GM18517 (cell line): ENCODE measurements around the gene MED9.

Source experiments
- ATAC-seq: cut with Tn5 transposase; IDR thresholded peaks from one replicate; pipeline ENCODE4 v1.9.1; 2021; ENCODE audit warnings: mild to moderate bottlenecking, moderate library complexity; ENCODE audit not compliant: unreplicated experiment

The MED9 gene

GRCh38 chr17:17533901-17534441 lies 57.2 kb downstream of the MED9 start:
- ATAC-seq: no peak

- no peak for ATAC-seq
Measured at GRCh38 chr17:17535957-17536356, 59.2 kb downstream of the MED9 start.

GRCh38 chr17:17536702-17537101 lies 59.9 kb downstream of the MED9 start:
- no peak for ATAC-seq

- ATAC-seq: no peak
Measured at GRCh38 chr17:17537311-17538099, 60.7 kb downstream of the MED9 start.

GRCh38 chr17:17538417-17539391 lies 61.9 kb downstream of the MED9 start:
- ATAC-seq: no peak

- ATAC-seq: no peak
Measured at GRCh38 chr17:17539591-17539990, 62.8 kb downstream of the MED9 start.

- ATAC-seq: no peak
Measured at GRCh38 chr17:17540278-17540906, 63.6 kb downstream of the MED9 start.

- no peak for ATAC-seq
Measured at GRCh38 chr17:17540935-17541639, 64.3 kb downstream of the MED9 start.

GRCh38 chr17:17541640-17542001 lies 64.8 kb downstream of the MED9 start:
- no peak for ATAC-seq
